UCSD-AML1 (cell line): ENCODE data around the gene SMAD2.
"Not testable (repeated sequence)": the region's sequence is repeated elsewhere in the genome, so short reads cannot be mapped to it uniquely, and the experiment has no call there.

ENCODE experiments used
- DNase-seq: peaks from one replicate; lab custom pipeline; 2025; ENCODE audit not compliant: unreplicated experiment; lab: John Stamatoyannopoulos, UW

The SMAD2 gene

GRCh38 chr18:47930199-47930930 lies at the start of gene SMAD2:
Gene SMAD2, minus strand, starts transcription at chr18:47930659. Its CDS starts 33,903 bp downstream, at chr18:47896756.
- DNase-seq, result peak; percentile 91

GRCh38 chr18:47979611-47980200 lies 49.2 kb upstream of the SMAD2 start:
- no peak for DNase-seq

- no peak for DNase-seq
Observed at GRCh38 chr18:47978603-47979002, 48.1 kb upstream of the SMAD2 start.

GRCh38 chr18:47978141-47978540 lies 47.7 kb upstream of the SMAD2 start:
- no peak for DNase-seq

GRCh38 chr18:47975701-47976100 lies 45.2 kb upstream of the SMAD2 start:
- no peak for DNase-seq

- no peak for DNase-seq
Observed at GRCh38 chr18:47975105-47975504, 44.6 kb upstream of the SMAD2 start.

GRCh38 chr18:47970664-47971531 lies 40.4 kb upstream of the SMAD2 start:
- DNase-seq, result no peak

- no peak for DNase-seq
Observed at GRCh38 chr18:47969816-47970215, 39.4 kb upstream of the SMAD2 start.

- DNase-seq, result no peak
Observed at GRCh38 chr18:47968721-47969120, 38.3 kb upstream of the SMAD2 start.

GRCh38 chr18:47968006-47968676 lies 37.7 kb upstream of the SMAD2 start:
- no peak for DNase-seq

- DNase-seq, result no peak
Observed at GRCh38 chr18:47964053-47964452, 33.6 kb upstream of the SMAD2 start.

GRCh38 chr18:47961003-47961402 lies 30.5 kb upstream of the SMAD2 start:
- not testable (repeated sequence) for DNase-seq

- DNase-seq, result peak; percentile 68
Observed at GRCh38 chr18:47953471-47953931, 23.0 kb upstream of the SMAD2 start.

- no peak for DNase-seq
Observed at GRCh38 chr18:47950511-47950910, 20.1 kb upstream of the SMAD2 start.

GRCh38 chr18:47949202-47949601 lies 18.7 kb upstream of the SMAD2 start:
- no peak for DNase-seq

GRCh38 chr18:47946889-47947288 lies 16.4 kb upstream of the SMAD2 start:
- no peak for DNase-seq

- DNase-seq, result no peak
Observed at GRCh38 chr18:47944972-47945852, 14.8 kb upstream of the SMAD2 start.

GRCh38 chr18:47936952-47937351 lies 6.5 kb upstream of the SMAD2 start:
- DNase-seq, result peak; percentile 43

- no peak for DNase-seq
Observed at GRCh38 chr18:47935321-47936055, 5.0 kb upstream of the SMAD2 start.
